Brain pericyte (primary cell): ENCODE measurements around the gene MAGEA12.
"Not testable (repeated sequence)": the region's sequence is repeated elsewhere in the genome, so short reads cannot be mapped to it uniquely, and the experiment has no call there.

ENCODE experiments used
- DNase-seq: peaks from one replicate; pipeline ENCODE4 v3.0.0-alpha.2; 2012; ENCODE audit warnings: low read depth, low spot score

MAGEA12 gene

DNA sequence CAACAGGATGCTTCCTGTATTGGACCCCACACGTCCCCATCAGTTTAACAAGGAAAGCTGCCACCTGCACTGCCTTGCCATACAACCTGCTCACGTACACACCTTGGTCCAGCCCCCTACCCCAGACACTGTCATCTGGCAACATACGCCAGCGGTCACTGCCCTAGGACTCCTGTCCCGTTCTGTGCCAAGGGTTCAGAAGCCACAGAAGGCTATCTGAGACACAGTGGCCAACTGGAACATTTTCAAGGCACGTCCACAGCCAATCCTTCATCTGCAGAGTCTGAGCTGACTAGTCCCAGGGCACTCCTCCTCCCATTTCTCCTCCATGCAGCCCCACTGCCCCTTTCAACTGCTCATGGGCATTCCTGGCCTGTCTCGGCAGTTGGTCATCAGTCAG lies 28.0 kb downstream of the MAGEA12 start:
- DNase-seq, result not testable (repeated sequence)

GRCh38 chrX:152766562-152766961 lies 33.0 kb downstream of the MAGEA12 start:
- DNase-seq, result not testable (repeated sequence)

- DNase-seq, result not testable (repeated sequence)
Observed at GRCh38 chrX:152769549-152770289, 36.2 kb downstream of the MAGEA12 start, which contains the start of gene MAGEA6. Gene MAGEA6 (minus strand): TSS chrX:152769689. CDS start chrX:152767650, 2,039 bp downstream.

DNA sequence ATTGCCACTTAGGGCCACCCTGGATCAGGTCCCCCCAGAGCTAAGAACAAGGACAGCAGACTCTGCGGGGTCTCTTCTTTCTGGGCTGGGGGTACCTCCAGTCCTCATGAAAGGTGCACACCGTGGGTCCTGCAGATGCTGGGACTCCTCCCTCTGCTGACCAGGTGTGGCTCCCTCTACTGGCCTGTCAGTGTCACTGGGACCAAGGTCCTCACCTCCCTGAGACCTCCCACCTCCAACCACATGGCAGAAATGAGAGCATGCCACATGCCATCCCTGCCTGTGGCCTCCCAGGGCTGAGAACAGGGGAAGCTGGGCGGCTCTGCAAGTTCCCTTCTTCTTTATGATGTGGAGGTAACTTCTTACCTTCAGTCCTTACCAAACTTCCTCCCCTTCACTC lies 53.5 kb downstream of the MAGEA12 start:
- DNase-seq, result not testable (repeated sequence)
